Measurements from ENCODE around the gene HOXA4.

HOXA4 gene

GRCh38 chr7:27130540-27131389 is at the start of gene HOXA4:
HOXA4 (minus strand) TSS chr7:27130757; CDS start chr7:27130733, 24 bp downstream.
- Histone ChIP-seq H3K27me3 (ENCODE audit: control insufficient read depth in 1 of 2, insufficient read depth in 2 of 2, low read length in 2 of 2) (peaks cover 14 to 25% of the 10 kb centered on the region in 2 donors), H3K9ac (ENCODE audit: low read depth in 1 of 2, low read length in 2 of 2) (peak within 1 kb of the TSS; percentile 55 to 72), H3K4me1 (ENCODE audit: control insufficient read depth in 1 of 2, insufficient read depth in 2 of 2, low read length in 2 of 2) (peaks cover 23 to 48% of the 10 kb centered on the region in 2 donors)

DNA sequence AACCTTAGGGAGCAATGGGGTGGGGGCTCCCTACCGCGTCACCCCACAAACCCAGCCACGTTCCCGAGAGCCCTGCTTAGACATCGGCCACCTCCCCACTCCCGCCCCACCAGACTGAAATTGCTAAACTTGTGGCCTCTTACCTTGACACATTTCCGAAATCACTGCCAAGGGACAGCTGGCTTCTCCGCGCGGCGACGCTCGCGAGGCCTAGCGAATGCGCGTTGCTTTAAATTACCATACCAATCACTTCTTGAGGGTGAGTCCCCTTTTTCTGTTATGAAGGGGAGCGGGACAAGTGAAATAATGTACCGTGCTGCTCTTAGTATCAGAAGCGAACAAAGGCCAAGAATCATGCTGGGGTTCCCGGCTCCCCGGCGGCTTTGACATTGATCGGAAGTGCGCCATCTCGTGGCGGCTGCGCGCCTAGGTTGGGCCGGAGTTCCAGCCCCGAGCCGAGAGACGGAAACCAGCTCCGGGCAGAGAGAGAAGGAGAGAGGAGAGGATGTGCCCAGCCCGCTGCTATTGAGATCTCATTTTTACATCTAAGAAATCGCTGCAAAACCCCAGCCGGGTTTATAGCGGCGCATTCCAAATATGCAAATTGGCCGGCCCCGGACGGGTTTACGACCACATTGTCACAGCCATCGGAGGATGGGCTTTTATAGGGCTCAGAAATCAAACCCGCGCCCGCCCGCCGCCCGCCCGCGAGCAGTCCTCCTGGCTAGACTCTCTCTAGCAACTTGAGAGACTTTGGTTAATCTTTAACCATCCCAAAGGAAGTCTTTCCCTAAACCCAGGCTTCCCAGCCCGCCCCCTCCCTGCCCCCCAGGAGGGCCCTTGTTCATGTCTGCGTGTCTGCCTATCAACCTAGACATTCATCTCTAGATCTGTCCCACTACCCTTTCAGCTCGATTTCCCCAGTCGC is 49.2 kb upstream of the HOXA4 start:
- Histone ChIP-seq H3K27me3 (ENCODE audit: control insufficient read depth in 1 of 2, insufficient read depth in 2 of 2, low read length in 2 of 2) (peaks cover 83 to 97% of the 10 kb centered on the region in 2 donors), H3K4me3 (ENCODE audit: low read depth in 1 of 2, low read length in 2 of 2) (peak overlapping the region in 1 of 2 donors; percentile 12), H3K36me3 (ENCODE audit: control insufficient read depth in 1 of 2, insufficient read depth in 2 of 2, low read length in 2 of 2) (no peaks in the 10 kb centered on the region), H3K9me3 (ENCODE audit: control insufficient read depth in 1 of 2, low read length in 2 of 2) (no peaks in the 10 kb centered on the region), H3K27ac (ENCODE audit: low read depth, low read length) (no peak overlapping the region), H3K4me1 (ENCODE audit: control insufficient read depth in 1 of 2, insufficient read depth in 2 of 2, low read length in 2 of 2) (peaks cover 6 to 18% of the 10 kb centered on the region in 2 donors), H3K9ac (ENCODE audit: low read depth in 1 of 2, low read length in 2 of 2) (no peak overlapping the region)

More at GRCh38 chr7:27130540-27131389, at the start of gene HOXA4:
- H3K4me3 ChIP-seq (ENCODE audit: low read depth in 1 of 2, low read length in 2 of 2), result peak within 1 kb of the TSS; percentile 77 to 84
- H3K9me3 ChIP-seq (ENCODE audit: control insufficient read depth in 1 of 2, low read length in 2 of 2), result no peaks in the 10 kb centered on the region
- no peaks in the 10 kb centered on the region for H3K36me3 ChIP-seq (ENCODE audit: control insufficient read depth in 1 of 2, insufficient read depth in 2 of 2, low read length in 2 of 2)
- peak within 1 kb of the TSS; percentile 92 for H3K27ac ChIP-seq (ENCODE audit: low read depth, low read length)

GRCh38 chr7:27179030-27179429 is 48.5 kb upstream of the HOXA4 start:
- no peak overlapping the region for H3K27ac ChIP-seq (ENCODE audit: low read depth, low read length)
- no peaks in the 10 kb centered on the region for H3K9me3 ChIP-seq (ENCODE audit: control insufficient read depth in 1 of 2, low read length in 2 of 2)
- H3K36me3 ChIP-seq (ENCODE audit: control insufficient read depth in 1 of 2, insufficient read depth in 2 of 2, low read length in 2 of 2), result no peaks in the 10 kb centered on the region
- no peak overlapping the region for H3K4me3 ChIP-seq (ENCODE audit: low read depth in 1 of 2, low read length in 2 of 2)
- H3K9ac ChIP-seq (ENCODE audit: low read depth in 1 of 2, low read length in 2 of 2), result no peak overlapping the region
- H3K27me3 ChIP-seq (ENCODE audit: control insufficient read depth in 1 of 2, insufficient read depth in 2 of 2, low read length in 2 of 2), result peaks cover 85 to 99% of the 10 kb centered on the region in 2 donors
- peaks cover 4 to 13% of the 10 kb centered on the region in 2 donors for H3K4me1 ChIP-seq (ENCODE audit: control insufficient read depth in 1 of 2, insufficient read depth in 2 of 2, low read length in 2 of 2)

- no peak overlapping the region for H3K4me3 ChIP-seq (ENCODE audit: low read depth in 1 of 2, low read length in 2 of 2)
Observed at GRCh38 chr7:27178366-27178765, 47.8 kb upstream of the HOXA4 start.

DNA sequence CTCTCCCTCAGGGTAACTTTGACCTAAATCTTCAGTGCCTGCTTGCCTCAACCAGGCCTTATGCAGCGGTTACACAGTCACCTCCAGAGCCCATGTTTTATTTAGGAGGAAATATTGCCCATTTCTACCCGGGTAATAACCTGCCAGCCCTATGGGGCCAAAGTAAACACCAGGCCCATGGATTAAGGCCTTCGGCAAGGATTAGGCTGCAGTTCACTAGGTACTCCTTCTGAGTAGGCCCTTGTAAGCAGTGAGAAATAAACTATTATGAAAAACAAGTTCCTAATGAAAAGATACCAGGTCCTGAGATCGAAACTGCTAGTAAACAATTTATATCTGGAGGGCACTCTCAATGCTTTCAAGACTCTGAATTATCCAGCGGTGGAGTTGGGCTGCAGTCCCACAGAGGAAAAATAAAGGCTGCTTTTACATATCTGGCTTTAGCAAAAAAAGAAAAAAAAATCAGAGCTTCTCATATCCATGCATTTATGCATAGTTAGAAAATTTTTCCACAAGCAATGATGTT is 47.3 kb upstream of the HOXA4 start:
- Histone ChIP-seq H3K36me3 (ENCODE audit: control insufficient read depth in 1 of 2, insufficient read depth in 2 of 2, low read length in 2 of 2) (no peaks in the 10 kb centered on the region), H3K4me1 (ENCODE audit: control insufficient read depth in 1 of 2, insufficient read depth in 2 of 2, low read length in 2 of 2) (peaks cover 0 to 8% of the 10 kb centered on the region in 2 donors), H3K27me3 (ENCODE audit: control insufficient read depth in 1 of 2, insufficient read depth in 2 of 2, low read length in 2 of 2) (peaks cover 82 to 97% of the 10 kb centered on the region in 2 donors), H3K27ac (ENCODE audit: low read depth, low read length) (no peak overlapping the region), H3K9me3 (ENCODE audit: control insufficient read depth in 1 of 2, low read length in 2 of 2) (no peaks in the 10 kb centered on the region), H3K9ac (ENCODE audit: low read depth in 1 of 2, low read length in 2 of 2) (no peak overlapping the region), H3K4me3 (ENCODE audit: low read depth in 1 of 2, low read length in 2 of 2) (no peak overlapping the region)

More at GRCh38 chr7:27178366-27178765, 47.8 kb upstream of the HOXA4 start:
- no peaks in the 10 kb centered on the region for H3K9me3 ChIP-seq (ENCODE audit: control insufficient read depth in 1 of 2, low read length in 2 of 2)
- H3K36me3 ChIP-seq (ENCODE audit: control insufficient read depth in 1 of 2, insufficient read depth in 2 of 2, low read length in 2 of 2), result no peaks in the 10 kb centered on the region
- no peak overlapping the region for H3K27ac ChIP-seq (ENCODE audit: low read depth, low read length)
- H3K27me3 ChIP-seq (ENCODE audit: control insufficient read depth in 1 of 2, insufficient read depth in 2 of 2, low read length in 2 of 2), result peaks cover 83 to 97% of the 10 kb centered on the region in 2 donors
- H3K9ac ChIP-seq (ENCODE audit: low read depth in 1 of 2, low read length in 2 of 2), result no peak overlapping the region
- peaks cover 0 to 10% of the 10 kb centered on the region in 2 donors for H3K4me1 ChIP-seq (ENCODE audit: control insufficient read depth in 1 of 2, insufficient read depth in 2 of 2, low read length in 2 of 2)

GRCh38 chr7:27176962-27177794 is 46.6 kb upstream of the HOXA4 start:
- Histone ChIP-seq H3K4me1 (ENCODE audit: control insufficient read depth in 1 of 2, insufficient read depth in 2 of 2, low read length in 2 of 2) (peaks cover 0 to 13% of the 10 kb centered on the region in 2 donors), H3K27ac (ENCODE audit: low read depth, low read length) (no peak overlapping the region), H3K4me3 (ENCODE audit: low read depth in 1 of 2, low read length in 2 of 2) (no peak overlapping the region), H3K9me3 (ENCODE audit: control insufficient read depth in 1 of 2, low read length in 2 of 2) (no peaks in the 10 kb centered on the region), H3K36me3 (ENCODE audit: control insufficient read depth in 1 of 2, insufficient read depth in 2 of 2, low read length in 2 of 2) (no peaks in the 10 kb centered on the region), H3K9ac (ENCODE audit: low read depth in 1 of 2, low read length in 2 of 2) (no peak overlapping the region), H3K27me3 (ENCODE audit: control insufficient read depth in 1 of 2, insufficient read depth in 2 of 2, low read length in 2 of 2) (peaks cover 82 to 97% of the 10 kb centered on the region in 2 donors)

DNA sequence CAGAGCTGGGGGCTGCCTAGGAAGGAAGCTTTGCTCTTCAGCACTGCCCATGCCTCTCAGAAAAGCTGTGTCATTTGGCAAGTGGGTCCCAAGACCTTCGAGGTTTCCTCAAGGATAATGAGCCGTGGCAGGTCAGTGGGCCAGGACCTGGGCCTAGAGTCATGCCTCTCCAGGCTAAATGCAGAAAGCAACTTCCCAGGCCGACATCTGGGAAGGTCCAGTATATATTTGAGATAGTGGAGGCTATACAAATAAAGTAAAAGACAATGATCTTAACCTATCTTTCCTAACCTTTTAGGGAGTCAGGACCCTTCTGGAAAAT is 45.9 kb upstream of the HOXA4 start:
- Histone ChIP-seq H3K4me3 (ENCODE audit: low read depth in 1 of 2, low read length in 2 of 2) (no peak overlapping the region), H3K9me3 (ENCODE audit: control insufficient read depth in 1 of 2, low read length in 2 of 2) (no peaks in the 10 kb centered on the region), H3K9ac (ENCODE audit: low read depth in 1 of 2, low read length in 2 of 2) (no peak overlapping the region), H3K27ac (ENCODE audit: low read depth, low read length) (no peak overlapping the region), H3K36me3 (ENCODE audit: control insufficient read depth in 1 of 2, insufficient read depth in 2 of 2, low read length in 2 of 2) (no peaks in the 10 kb centered on the region), H3K27me3 (ENCODE audit: control insufficient read depth in 1 of 2, insufficient read depth in 2 of 2, low read length in 2 of 2) (peaks cover 84 to 98% of the 10 kb centered on the region in 2 donors), H3K4me1 (ENCODE audit: control insufficient read depth in 1 of 2, insufficient read depth in 2 of 2, low read length in 2 of 2) (peaks cover 0 to 13% of the 10 kb centered on the region in 2 donors)

DNA sequence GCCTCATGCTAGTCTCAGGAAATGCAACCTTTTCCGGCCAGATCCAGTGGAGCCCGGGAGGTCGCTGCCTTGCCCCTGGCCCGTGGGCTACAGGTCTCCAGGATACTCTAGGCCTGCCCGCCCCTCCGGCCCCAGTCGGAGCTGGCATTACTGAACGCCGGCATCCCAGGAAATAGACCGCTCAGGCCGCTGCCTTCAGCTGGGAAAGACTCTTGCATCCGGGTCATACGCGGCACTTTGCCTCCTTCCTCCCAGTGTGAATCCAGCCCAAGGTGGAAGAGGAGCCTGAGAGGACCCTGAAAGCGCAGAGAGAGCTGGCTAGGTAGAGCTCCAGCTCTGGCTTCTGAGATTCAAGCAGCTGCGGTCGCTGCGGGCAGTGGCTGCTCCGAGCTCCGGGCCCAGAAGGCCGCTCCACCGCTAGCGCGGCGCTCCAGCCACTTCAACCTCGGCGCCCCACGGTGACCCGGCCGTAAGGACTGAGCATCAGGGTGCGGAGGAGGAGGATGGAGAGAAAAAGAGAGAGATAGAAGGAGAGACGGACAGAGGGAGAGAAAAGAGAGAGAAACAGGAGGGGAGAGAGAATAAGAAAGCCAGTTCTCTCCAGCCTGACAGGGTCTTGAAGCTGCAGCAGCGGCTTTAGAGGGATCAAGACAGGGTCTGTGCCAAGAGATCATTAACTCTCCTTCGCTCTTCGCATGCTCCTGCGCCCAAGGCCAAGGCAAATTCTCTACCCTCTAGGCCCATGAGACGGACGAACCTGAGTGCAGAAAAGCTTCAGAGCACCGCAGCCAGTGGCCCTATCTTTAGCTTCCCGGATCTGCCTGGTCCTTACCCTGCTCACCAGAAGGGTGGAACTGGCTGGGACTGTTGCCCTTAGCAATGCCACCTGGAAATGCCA is 45.3 kb upstream of the HOXA4 start:
- Histone ChIP-seq H3K27ac (ENCODE audit: low read depth, low read length) (no peak overlapping the region), H3K36me3 (ENCODE audit: control insufficient read depth in 1 of 2, insufficient read depth in 2 of 2, low read length in 2 of 2) (no peaks in the 10 kb centered on the region), H3K4me3 (ENCODE audit: low read depth in 1 of 2, low read length in 2 of 2) (no peak overlapping the region), H3K9ac (ENCODE audit: low read depth in 1 of 2, low read length in 2 of 2) (no peak overlapping the region), H3K27me3 (ENCODE audit: control insufficient read depth in 1 of 2, insufficient read depth in 2 of 2, low read length in 2 of 2) (peaks cover 87 to 98% of the 10 kb centered on the region in 2 donors), H3K4me1 (ENCODE audit: control insufficient read depth in 1 of 2, insufficient read depth in 2 of 2, low read length in 2 of 2) (peaks cover 0 to 13% of the 10 kb centered on the region in 2 donors), H3K9me3 (ENCODE audit: control insufficient read depth in 1 of 2, low read length in 2 of 2) (no peaks in the 10 kb centered on the region)
